Activated CD8-positive, alpha-beta memory T cell treated with anti-CD3 and anti-CD28 coated beads for 1 hour (primary cell): ENCODE data around the gene FAM72D.
"Not testable (repeated sequence)": the region's sequence is repeated elsewhere in the genome, so short reads cannot be mapped to it uniquely, and the experiment has no call there.

Experiments
- DNase-seq, 2 donors: peaks; one replicate each; pipeline ENCODE4 v3.0.0-alpha.2; 2020; ENCODE audit warnings: low read depth in 1 of 2; ENCODE audit errors: extremely low read depth in 1 of 2

FAM72D gene

GRCh38 chr1:145095284-145096057, at the start of gene FAM72D, which contains the start of gene SRGAP2B:
Gene FAM72D, plus strand, starts transcription at chr1:145095974. Its CDS starts 874 bp downstream, at chr1:145096848.
Gene SRGAP2B, minus strand, starts transcription at chr1:145095328. Its CDS starts 2,427 bp downstream, at chr1:145092901.
- not testable (repeated sequence) for DNase-seq

GRCh38 chr1:145047553-145047952, 48.2 kb upstream of the FAM72D start:
- DNase-seq = not testable (repeated sequence)

- not testable (repeated sequence) for DNase-seq
Observed at GRCh38 chr1:145048181-145048856, 47.5 kb upstream of the FAM72D start.

- not testable (repeated sequence) for DNase-seq
Observed at GRCh38 chr1:145052019-145052776, 43.6 kb upstream of the FAM72D start.

- not testable (repeated sequence) for DNase-seq
Observed at GRCh38 chr1:145053428-145053827, 42.3 kb upstream of the FAM72D start.

- not testable (repeated sequence) for DNase-seq
Observed at GRCh38 chr1:145055217-145055760, 40.5 kb upstream of the FAM72D start.

GRCh38 chr1:145058184-145058583, 37.6 kb upstream of the FAM72D start:
- DNase-seq = not testable (repeated sequence)

GRCh38 chr1:145063285-145063684, 32.5 kb upstream of the FAM72D start:
- not testable (repeated sequence) for DNase-seq

- DNase-seq = not testable (repeated sequence)
Observed at GRCh38 chr1:145063941-145064648, 31.7 kb upstream of the FAM72D start.

GRCh38 chr1:145065194-145065826, 30.5 kb upstream of the FAM72D start:
- DNase-seq = not testable (repeated sequence)

- not testable (repeated sequence) for DNase-seq
Observed at GRCh38 chr1:145066486-145066885, 29.3 kb upstream of the FAM72D start.

- not testable (repeated sequence) for DNase-seq
Observed at GRCh38 chr1:145071569-145071968, 24.2 kb upstream of the FAM72D start.

GRCh38 chr1:145074021-145074559, 21.7 kb upstream of the FAM72D start:
- not testable (repeated sequence) for DNase-seq

- not testable (repeated sequence) for DNase-seq
Observed at GRCh38 chr1:145076877-145077276, 18.9 kb upstream of the FAM72D start.

- not testable (repeated sequence) for DNase-seq
Observed at GRCh38 chr1:145077872-145078786, 17.6 kb upstream of the FAM72D start.

- not testable (repeated sequence) for DNase-seq
Observed at GRCh38 chr1:145078787-145079370, 16.9 kb upstream of the FAM72D start.

- DNase-seq = not testable (repeated sequence)
Observed at GRCh38 chr1:145079737-145080136, 16.0 kb upstream of the FAM72D start.

- not testable (repeated sequence) for DNase-seq
Observed at GRCh38 chr1:145080193-145080592, 15.6 kb upstream of the FAM72D start.
